ENCODE data around the gene HOXD8.

HOXD8 gene

GRCh38 chr2:176085861-176086771, 43.4 kb upstream of the HOXD8 start:
- Mint-ChIP-seq H3K27ac (peak overlapping the region; percentile 50), H3K4me1 (peaks cover 6% of the 10 kb centered on the region), H3K36me3 (peaks cover 14% of the 10 kb centered on the region), H3K4me3 (no peak overlapping the region), H3K27me3 (peaks cover 98% of the 10 kb centered on the region), H3K9me3 (peaks cover 4% of the 10 kb centered on the region)
- no peak for DNase-seq
- CTCF ChIA-PET, result interaction anchor here (1.1 to 1.9 kb wide), 3 partner anchors 35 to 396 kb away, joined by 3 to 6 read pairs (median 3); no protein-coding TSS in a partner anchor

DNA sequence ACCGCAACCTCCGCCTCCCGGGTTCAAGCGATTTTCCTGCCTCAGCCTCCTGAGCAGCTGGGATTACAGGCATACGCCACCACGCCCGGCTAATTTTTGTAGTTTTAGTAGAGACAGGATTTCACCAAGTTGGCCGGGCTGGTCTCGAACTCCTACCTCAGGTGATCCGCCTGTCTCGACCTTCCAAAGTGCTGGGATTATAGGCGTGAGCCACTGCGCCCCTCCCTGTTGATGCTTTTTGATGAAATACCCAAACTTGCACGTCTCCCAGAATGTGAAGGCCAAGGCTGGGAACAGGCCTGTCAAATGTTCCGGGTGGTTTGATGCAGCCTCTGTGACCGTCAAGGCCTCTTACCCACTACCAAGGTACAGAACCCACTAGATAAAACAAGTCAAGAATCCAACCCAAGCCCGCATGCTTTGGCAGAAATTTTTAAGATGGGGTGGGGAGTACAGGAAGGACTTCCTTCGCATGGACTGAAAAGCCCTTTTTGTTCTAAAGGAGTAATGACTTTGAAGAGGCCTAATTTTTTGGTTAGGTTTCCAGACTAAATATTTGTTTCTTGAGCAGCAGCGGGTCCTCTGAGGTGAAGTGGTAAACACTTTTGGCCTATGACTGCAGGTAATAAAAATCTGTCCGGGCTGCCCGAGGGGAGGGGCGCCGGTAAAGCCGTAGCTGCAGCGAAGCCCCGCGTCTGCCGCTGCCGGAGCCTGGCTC, 42.0 kb upstream of the HOXD8 start:
- peaks cover 9% of the 10 kb centered on the region for H3K4me1 Mint-ChIP-seq
- H3K27me3 Mint-ChIP-seq, result peaks cover 98% of the 10 kb centered on the region
- peaks cover 2% of the 10 kb centered on the region for H3K9me3 Mint-ChIP-seq
- no peak for DNase-seq
- no peak overlapping the region for H3K4me3 Mint-ChIP-seq
- CTCF ChIA-PET, result interaction anchor here (0.6 to 1.9 kb wide), 3 partner anchors 9 to 716 kb away, joined by 3 to 6 read pairs (median 5); no protein-coding TSS in a partner anchor
- no peak overlapping the region for H3K27ac Mint-ChIP-seq
- H3K36me3 Mint-ChIP-seq, result peaks cover 13% of the 10 kb centered on the region

GRCh38 chr2:176088048-176088936, 41.2 kb upstream of the HOXD8 start:
- Mint-ChIP-seq H3K36me3 (peaks cover 9% of the 10 kb centered on the region), H3K27me3 (peaks cover 98% of the 10 kb centered on the region), H3K27ac (peak overlapping the region; percentile 58), H3K4me1 (peaks cover 9% of the 10 kb centered on the region), H3K4me3 (peak overlapping the region; percentile 38), H3K9me3 (peaks cover 2% of the 10 kb centered on the region)
- CTCF ChIA-PET, result interaction anchor here (0.6 to 1.6 kb wide), 4 partner anchors 8 to 717 kb away, joined by 3 to 6 read pairs (median 5); no protein-coding TSS in a partner anchor
- peak; percentile 41 for DNase-seq

- no peak overlapping the region for H3K27ac Mint-ChIP-seq
- CTCF ChIA-PET, result interaction anchor here (1.4 to 1.6 kb wide), 2 partner anchors 9 to 399 kb away, joined by 5 to 6 read pairs; no protein-coding TSS in a partner anchor
Measured at GRCh38 chr2:176088937-176089842, 40.3 kb upstream of the HOXD8 start.

DNA sequence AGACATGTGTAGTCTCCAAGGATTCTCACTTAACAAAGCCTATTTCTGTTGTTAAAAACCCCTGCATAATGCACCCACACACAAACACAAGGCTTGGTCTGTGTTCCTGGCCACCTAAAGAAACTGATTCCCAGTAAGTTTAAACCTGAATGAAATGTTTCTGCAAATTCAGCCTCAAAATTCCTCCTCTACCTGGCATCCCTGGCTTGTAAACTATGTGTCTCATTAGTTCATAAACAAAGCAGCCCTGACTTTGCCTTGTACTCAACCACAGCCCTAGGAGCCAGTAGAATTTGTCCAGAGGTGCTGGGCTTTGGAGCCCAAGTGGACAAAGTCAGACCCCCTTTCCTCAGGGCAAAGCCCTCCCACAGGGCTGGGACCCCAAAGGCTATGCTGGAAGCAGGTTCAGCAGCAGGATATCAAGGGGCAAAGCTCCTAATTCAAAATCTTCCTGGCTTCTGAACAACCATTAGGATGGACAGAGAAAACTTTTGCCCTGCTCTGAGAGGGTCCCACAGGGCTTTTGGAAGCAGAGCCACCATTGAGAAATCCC, 39.6 kb upstream of the HOXD8 start:
- CTCF ChIA-PET, result interaction anchor here (1.4 kb wide), 1 partner anchor 8 kb away, joined by 6 read pairs; no protein-coding TSS in a partner anchor
- DNase-seq, result no peak
- Mint-ChIP-seq H3K4me3 (no peak overlapping the region), H3K9me3 (no peaks in the 10 kb centered on the region), H3K27ac (no peak overlapping the region), H3K27me3 (peaks cover 98% of the 10 kb centered on the region), H3K4me1 (peaks cover 15% of the 10 kb centered on the region), H3K36me3 (peaks cover 10% of the 10 kb centered on the region)

More at GRCh38 chr2:176088937-176089842, 40.3 kb upstream of the HOXD8 start:
- Mint-ChIP-seq H3K4me3 (no peak overlapping the region), H3K9me3 (no peaks in the 10 kb centered on the region), H3K4me1 (peaks cover 15% of the 10 kb centered on the region), H3K27me3 (peaks cover 98% of the 10 kb centered on the region), H3K36me3 (peaks cover 10% of the 10 kb centered on the region)
- DNase-seq, result no peak

- CTCF ChIA-PET, result no interaction called here
- Mint-ChIP-seq H3K36me3 (peaks cover 8% of the 10 kb centered on the region), H3K9me3 (no peaks in the 10 kb centered on the region), H3K4me3 (no peak overlapping the region), H3K27me3 (peaks cover 96% of the 10 kb centered on the region), H3K27ac (no peak overlapping the region), H3K4me1 (peaks cover 15% of the 10 kb centered on the region)
- DNase-seq, result no peak
Measured at GRCh38 chr2:176090862-176091261, 38.6 kb upstream of the HOXD8 start.

GRCh38 chr2:176091329-176092258, 37.9 kb upstream of the HOXD8 start:
- no peak for DNase-seq
- H3K27me3 Mint-ChIP-seq, result peaks cover 93% of the 10 kb centered on the region
- peak overlapping the region; percentile 35 for H3K4me3 Mint-ChIP-seq
- H3K27ac Mint-ChIP-seq, result peak overlapping the region; percentile 78
- peaks cover 21% of the 10 kb centered on the region for H3K4me1 Mint-ChIP-seq
- H3K36me3 Mint-ChIP-seq, result peaks cover 8% of the 10 kb centered on the region
- H3K9me3 Mint-ChIP-seq, result no peaks in the 10 kb centered on the region
- CTCF ChIA-PET, result no interaction called here

GRCh38 chr2:176092270-176093144, 37.0 kb upstream of the HOXD8 start, which contains the start of gene HOXD13:
TSS of gene HOXD13 (plus strand) at chr2:176092721. CDS start at chr2:176092891, 170 bp downstream.
- Mint-ChIP-seq H3K4me3 (peak within 1 kb of the TSS; percentile 35), H3K36me3 (peaks cover 8% of the 10 kb centered on the region), H3K27me3 (peaks cover 95% of the 10 kb centered on the region), H3K4me1 (peaks cover 29% of the 10 kb centered on the region), H3K9me3 (no peaks in the 10 kb centered on the region), H3K27ac (peak within 1 kb of the TSS; percentile 78)
- CTCF ChIA-PET, result no interaction called here
- DNase-seq, result no peak

- H3K27ac Mint-ChIP-seq, result peak overlapping the region; percentile 72
- H3K9me3 Mint-ChIP-seq, result no peaks in the 10 kb centered on the region
- no peak for DNase-seq
- peaks cover 8% of the 10 kb centered on the region for H3K36me3 Mint-ChIP-seq
- CTCF ChIA-PET, result interaction anchor here (0.7 to 1.6 kb wide), 2 partner anchors 34 to 68 kb away, joined by 3 read pairs; no protein-coding TSS in a partner anchor
- peaks cover 95% of the 10 kb centered on the region for H3K27me3 Mint-ChIP-seq
- peaks cover 32% of the 10 kb centered on the region for H3K4me1 Mint-ChIP-seq
- peak overlapping the region; percentile 23 for H3K4me3 Mint-ChIP-seq
Measured at GRCh38 chr2:176093145-176093897, 36.2 kb upstream of the HOXD8 start.

- H3K27me3 Mint-ChIP-seq, result peaks cover 95% of the 10 kb centered on the region
- H3K4me1 Mint-ChIP-seq, result peaks cover 30% of the 10 kb centered on the region
- H3K36me3 Mint-ChIP-seq, result peaks cover 8% of the 10 kb centered on the region
- CTCF ChIA-PET, result interaction anchor here (0.7 to 1.6 kb wide), 3 partner anchors 17 to 67 kb away, joined by 3 read pairs; no protein-coding TSS in a partner anchor
- H3K27ac Mint-ChIP-seq, result peak overlapping the region; percentile 72
- peak overlapping the region; percentile 0 for H3K4me3 Mint-ChIP-seq
- DNase-seq, result no peak
- H3K9me3 Mint-ChIP-seq, result no peaks in the 10 kb centered on the region
Measured at GRCh38 chr2:176093898-176094249, 35.6 kb upstream of the HOXD8 start.
